Measurements from ENCODE around the gene CELF4.

The CELF4 gene

GRCh38 chr18:37447962-37448888 lies 117.4 kb downstream of the CELF4 start:
- DNase-seq = peak in 1 of 58 donors; percentile 2

GRCh38 chr18:37445836-37446235 lies 119.8 kb downstream of the CELF4 start:
- no peak for DNase-seq

GRCh38 chr18:37445368-37445767 lies 120.2 kb downstream of the CELF4 start:
- no peak for DNase-seq

- DNase-seq = no peak
These were observed 122.1 kb downstream of the CELF4 start for GRCh38 chr18:37443325-37444055.

GRCh38 chr18:37442477-37442876 lies 123.1 kb downstream of the CELF4 start:
- peak in 2 of 58 donors; percentile 22 to 40 for DNase-seq

GRCh38 chr18:37441821-37442220 lies 123.8 kb downstream of the CELF4 start:
- no peak for DNase-seq

GRCh38 chr18:37440206-37440605 lies 125.4 kb downstream of the CELF4 start:
- DNase-seq = peak in 9 of 58 donors; percentile 10 to 33 (median 19)

- DNase-seq = no peak
These were observed 127.0 kb downstream of the CELF4 start for GRCh38 chr18:37438417-37439180.

GRCh38 chr18:37435996-37436395 lies 129.6 kb downstream of the CELF4 start:
- DNase-seq = peak in 42 of 58 donors; percentile 7 to 80 (median 48)

GRCh38 chr18:37435150-37435867 lies 130.3 kb downstream of the CELF4 start:
- peak in 3 of 58 donors; percentile 21 to 58 (median 23) for DNase-seq

GRCh38 chr18:37434161-37434860 lies 131.3 kb downstream of the CELF4 start:
- no peak for DNase-seq

GRCh38 chr18:37432436-37433195 lies 133.0 kb downstream of the CELF4 start:
- no peak for DNase-seq

- DNase-seq = no peak
These were observed 135.1 kb downstream of the CELF4 start for GRCh38 chr18:37430357-37431076.

GRCh38 chr18:37429791-37430190 lies 135.8 kb downstream of the CELF4 start:
- DNase-seq = peak in 2 of 58 donors; percentile 22 to 27

- DNase-seq = no peak
These were observed 137.2 kb downstream of the CELF4 start for GRCh38 chr18:37428288-37428974.

- DNase-seq = no peak
These were observed 139.0 kb downstream of the CELF4 start for GRCh38 chr18:37426586-37426985.

- no peak for DNase-seq
These were observed 140.4 kb downstream of the CELF4 start for GRCh38 chr18:37425222-37425621.

GRCh38 chr18:37424507-37424906 lies 141.1 kb downstream of the CELF4 start:
- DNase-seq = no peak
